WTC11 (cell line): Measurements from ENCODE around the gene CARD11.

Experiments
- ZNF121 ChIP-seq: sonication (generic); formaldehyde crosslinking; IDR thresholded peaks from 2 replicates; pipeline ENCODE4 v1.8.0; 2023; ENCODE audit warnings: missing genetic modification reagents
- TF ChIP-seq, protein P1 (sequence below): sonication (generic); formaldehyde crosslinking; IDR thresholded peaks from 2 replicates; pipeline ENCODE4 v1.8.0; 2022; ENCODE audit warnings: mild to moderate bottlenecking, missing genetic modification reagents

DNA sequence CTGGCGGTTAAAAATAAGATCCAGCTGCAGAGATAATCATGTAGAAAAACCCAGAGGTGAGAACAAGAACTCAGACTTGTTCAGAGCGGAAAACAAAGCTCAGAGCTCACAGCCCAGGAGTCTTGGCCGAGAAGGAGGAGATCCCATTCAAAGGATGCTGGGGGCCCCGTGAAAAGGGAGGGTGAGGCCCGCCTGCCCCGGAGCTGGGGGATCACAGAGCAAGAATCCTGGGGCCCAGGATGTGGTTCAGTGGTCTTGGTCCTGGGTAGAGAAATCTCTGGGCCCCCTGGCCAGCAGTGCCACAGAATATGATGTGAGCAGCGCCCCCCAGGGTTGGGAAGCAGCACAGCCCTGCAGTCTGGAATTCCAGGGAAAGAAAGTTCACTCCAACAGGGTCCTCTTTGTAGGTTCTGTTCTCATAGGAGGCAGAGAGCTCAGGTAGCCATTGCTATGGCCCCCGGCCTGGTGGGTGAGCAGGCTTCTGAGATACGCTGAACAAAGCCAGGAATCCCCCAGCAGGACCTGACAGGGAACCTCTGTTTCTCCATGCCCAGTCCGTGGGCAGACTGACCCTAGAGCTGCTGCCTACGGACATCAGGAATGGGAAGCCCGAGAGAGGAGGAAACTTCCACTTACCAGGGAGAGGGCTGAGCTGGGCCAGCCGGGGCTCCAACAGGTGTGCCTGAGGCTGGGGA is 121.9 kb downstream of the CARD11 start:
- TF ChIP-seq, protein P1, sequence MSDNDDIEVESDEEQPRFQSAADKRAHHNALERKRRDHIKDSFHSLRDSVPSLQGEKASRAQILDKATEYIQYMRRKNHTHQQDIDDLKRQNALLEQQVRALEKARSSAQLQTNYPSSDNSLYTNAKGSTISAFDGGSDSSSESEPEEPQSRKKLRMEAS (CRISPR knock-in tag) = no peak
- TF ChIP-seq ZNF121 (CRISPR knock-in tag) = no peak
